Measurements from ENCODE around the gene BMPR1B. TPM values are rescaled to one million over a fixed set of nuclear protein-coding genes. Genes with fewer than 3 reads are reported as not detected.

Gene BMPR1B
- total RNA-seq, 1 experiment from 2014 or later, result 7.1 TPM

GRCh38 chr4:94819371-94820168, 61.8 kb downstream of the BMPR1B start:
- Histone ChIP-seq H3K9me2 (replicated peaks; ENCODE audit: low read length) (no peaks in the 10 kb centered on the region), H3K36me3 (ENCODE audit: low read depth, low read length) (no peaks in the 10 kb centered on the region), H3K9ac (ENCODE audit: low read length) (no peak overlapping the region), H4K20me1 (ENCODE audit: low read length) (no peaks in the 10 kb centered on the region), H3K27ac (ENCODE audit: low read length) (no peak overlapping the region), H3K4me3 (ENCODE audit: low read length) (no peak overlapping the region), H3K79me2 (ENCODE audit: low read length) (no peaks in the 10 kb centered on the region), H3K4me1 (ENCODE audit: insufficient read depth, low read length) (no peaks in the 10 kb centered on the region), H3F3A (ENCODE audit: low read length, unreplicated experiment) (no peaks in the 10 kb centered on the region), H3K9me3 (ENCODE audit: low read length) (no peaks in the 10 kb centered on the region), H2AFZ (ENCODE audit: low read length) (no peak overlapping the region), H3K27me3 (ENCODE audit: low read length) (no peaks in the 10 kb centered on the region), H3K4me2 (ENCODE audit: low read length) (no peak overlapping the region)
- intact Hi-C loops (cut with micrococcal nuclease), result no loop called here
- BruUV-seq (replicated peaks), result no TSS peak
- no peak for DNase-seq
- CTCF ChIA-PET, result no interaction called here
- ATAC-seq, result no peak
- POLR2A ChIA-PET (ENCODE audit: unreplicated experiment), result no interaction called here
- TF ChIP-seq EZH2 (IDR thresholded peaks at IDR 0.05; ENCODE audit: low read length, unreplicated experiment) (no peak), EZH2phosphoT487 (IDR thresholded peaks at IDR 0.05; ENCODE audit: borderline replicate concordance, low read length) (no peak)
- TF ChIP-seq, protein P1, sequence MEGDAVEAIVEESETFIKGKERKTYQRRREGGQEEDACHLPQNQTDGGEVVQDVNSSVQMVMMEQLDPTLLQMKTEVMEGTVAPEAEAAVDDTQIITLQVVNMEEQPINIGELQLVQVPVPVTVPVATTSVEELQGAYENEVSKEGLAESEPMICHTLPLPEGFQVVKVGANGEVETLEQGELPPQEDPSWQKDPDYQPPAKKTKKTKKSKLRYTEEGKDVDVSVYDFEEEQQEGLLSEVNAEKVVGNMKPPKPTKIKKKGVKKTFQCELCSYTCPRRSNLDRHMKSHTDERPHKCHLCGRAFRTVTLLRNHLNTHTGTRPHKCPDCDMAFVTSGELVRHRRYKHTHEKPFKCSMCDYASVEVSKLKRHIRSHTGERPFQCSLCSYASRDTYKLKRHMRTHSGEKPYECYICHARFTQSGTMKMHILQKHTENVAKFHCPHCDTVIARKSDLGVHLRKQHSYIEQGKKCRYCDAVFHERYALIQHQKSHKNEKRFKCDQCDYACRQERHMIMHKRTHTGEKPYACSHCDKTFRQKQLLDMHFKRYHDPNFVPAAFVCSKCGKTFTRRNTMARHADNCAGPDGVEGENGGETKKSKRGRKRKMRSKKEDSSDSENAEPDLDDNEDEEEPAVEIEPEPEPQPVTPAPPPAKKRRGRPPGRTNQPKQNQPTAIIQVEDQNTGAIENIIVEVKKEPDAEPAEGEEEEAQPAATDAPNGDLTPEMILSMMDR (conservative IDR thresholded peaks at IDR 0.05; ENCODE audit: low read depth, low read length), result no peak

- Histone ChIP-seq H2AFZ (ENCODE audit: low read length) (no peak overlapping the region), H3K79me2 (ENCODE audit: low read length) (no peaks in the 10 kb centered on the region), H3K9me2 (replicated peaks; ENCODE audit: low read length) (no peaks in the 10 kb centered on the region), H4K20me1 (ENCODE audit: low read length) (no peaks in the 10 kb centered on the region), H3K36me3 (ENCODE audit: low read depth, low read length) (no peaks in the 10 kb centered on the region), H3K4me2 (ENCODE audit: low read length) (no peak overlapping the region), H3K9ac (ENCODE audit: low read length) (no peak overlapping the region), H3F3A (ENCODE audit: low read length, unreplicated experiment) (no peaks in the 10 kb centered on the region), H3K27ac (ENCODE audit: low read length) (no peak overlapping the region), H3K27me3 (ENCODE audit: low read length) (no peaks in the 10 kb centered on the region), H3K9me3 (ENCODE audit: low read length) (no peaks in the 10 kb centered on the region), H3K4me3 (ENCODE audit: low read length) (no peak overlapping the region), H3K4me1 (ENCODE audit: insufficient read depth, low read length) (peaks cover 24% of the 10 kb centered on the region)
- ChIA-PET CTCF (no interaction called here), POLR2A (ENCODE audit: unreplicated experiment) (no interaction called here)
- BruUV-seq (replicated peaks), result no TSS peak
- no peak for DNase-seq
- ATAC-seq, result no peak
- TF ChIP-seq, protein P1 (conservative IDR thresholded peaks at IDR 0.05; ENCODE audit: low read depth, low read length), result no peak
- no peak for TF ChIP-seq EZH2 (IDR thresholded peaks at IDR 0.05; ENCODE audit: low read length, unreplicated experiment)
- no peak for TF ChIP-seq EZH2phosphoT487 (IDR thresholded peaks at IDR 0.05; ENCODE audit: borderline replicate concordance, low read length)
- intact Hi-C loops (cut with micrococcal nuclease), result loop anchor here (2.0 to 5.0 kb wide), 2 partner anchors 49 to 269 kb away; no protein-coding TSS in a partner anchor
These were observed 68.5 kb downstream of the BMPR1B start for GRCh38 chr4:94826206-94826605.

Data from PC-3 (cell line).